Activated naive CD4-positive, alpha-beta T cell treated with anti-CD3 and anti-CD28 coated beads, Interleukin-2, amount 50 U/mL, for 16 hours (primary cell): ENCODE data around the gene VTI1A.

ENCODE experiments used
- DNase-seq: peaks from one replicate; pipeline ENCODE4 v3.0.0-alpha.2; 2020

VTI1A gene

GRCh38 chr10:112767156-112767555 lies 320.1 kb downstream of the VTI1A start:
- no peak for DNase-seq

DNA sequence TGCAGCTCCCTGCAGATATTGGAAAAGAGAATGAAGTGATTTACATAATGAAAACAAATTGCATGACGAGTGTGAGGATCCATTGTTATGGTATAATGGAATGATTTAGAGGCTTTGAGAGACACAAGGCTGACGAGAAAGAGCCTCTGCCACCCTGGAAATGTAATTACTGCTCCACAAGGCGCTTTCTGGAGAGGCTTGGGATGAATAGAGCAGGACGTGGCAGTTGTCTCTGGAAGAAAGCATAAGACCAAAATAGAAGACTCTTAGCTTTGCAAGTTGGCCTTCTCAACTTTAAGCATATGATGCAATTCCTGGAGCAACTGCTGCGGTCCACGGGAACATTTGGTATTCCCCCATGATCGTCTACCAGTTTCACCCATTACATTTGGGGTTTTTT lies 321.1 kb downstream of the VTI1A start:
- no peak for DNase-seq

GRCh38 chr10:112769081-112769480 lies 322.1 kb downstream of the VTI1A start:
- no peak for DNase-seq

GRCh38 chr10:112769611-112770370 lies 322.8 kb downstream of the VTI1A start:
- DNase-seq, result no peak

GRCh38 chr10:112771733-112772132 lies 324.7 kb downstream of the VTI1A start:
- no peak for DNase-seq

DNA sequence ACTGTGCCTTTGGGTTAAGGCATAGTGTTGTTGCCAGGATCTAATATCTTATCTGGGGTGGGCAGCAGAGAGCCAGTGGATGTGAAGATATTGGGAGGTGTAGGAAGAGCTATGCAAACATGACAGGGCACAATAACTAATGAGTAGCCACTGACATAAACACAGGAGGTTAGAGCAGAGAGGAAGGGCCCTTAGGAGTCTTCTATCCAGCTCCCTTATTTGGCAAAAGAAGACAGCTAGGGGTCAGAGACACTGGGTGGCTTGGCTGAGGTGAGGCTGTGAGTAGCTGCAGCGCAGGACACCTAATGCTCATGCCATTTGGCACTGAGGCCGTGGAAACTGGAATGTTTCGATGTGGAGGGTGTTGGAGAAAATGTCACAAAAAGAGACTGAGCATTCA lies 326.8 kb downstream of the VTI1A start:
- DNase-seq, result no peak

- no peak for DNase-seq
These were observed 327.2 kb downstream of the VTI1A start for GRCh38 chr10:112774210-112774609.

GRCh38 chr10:112774798-112775197 lies 327.8 kb downstream of the VTI1A start:
- no peak for DNase-seq

GRCh38 chr10:112775381-112775780 lies 328.4 kb downstream of the VTI1A start:
- no peak for DNase-seq

- no peak for DNase-seq
These were observed 329.1 kb downstream of the VTI1A start for GRCh38 chr10:112775892-112776674.

GRCh38 chr10:112778579-112778978 lies 331.6 kb downstream of the VTI1A start:
- DNase-seq, result no peak

DNA sequence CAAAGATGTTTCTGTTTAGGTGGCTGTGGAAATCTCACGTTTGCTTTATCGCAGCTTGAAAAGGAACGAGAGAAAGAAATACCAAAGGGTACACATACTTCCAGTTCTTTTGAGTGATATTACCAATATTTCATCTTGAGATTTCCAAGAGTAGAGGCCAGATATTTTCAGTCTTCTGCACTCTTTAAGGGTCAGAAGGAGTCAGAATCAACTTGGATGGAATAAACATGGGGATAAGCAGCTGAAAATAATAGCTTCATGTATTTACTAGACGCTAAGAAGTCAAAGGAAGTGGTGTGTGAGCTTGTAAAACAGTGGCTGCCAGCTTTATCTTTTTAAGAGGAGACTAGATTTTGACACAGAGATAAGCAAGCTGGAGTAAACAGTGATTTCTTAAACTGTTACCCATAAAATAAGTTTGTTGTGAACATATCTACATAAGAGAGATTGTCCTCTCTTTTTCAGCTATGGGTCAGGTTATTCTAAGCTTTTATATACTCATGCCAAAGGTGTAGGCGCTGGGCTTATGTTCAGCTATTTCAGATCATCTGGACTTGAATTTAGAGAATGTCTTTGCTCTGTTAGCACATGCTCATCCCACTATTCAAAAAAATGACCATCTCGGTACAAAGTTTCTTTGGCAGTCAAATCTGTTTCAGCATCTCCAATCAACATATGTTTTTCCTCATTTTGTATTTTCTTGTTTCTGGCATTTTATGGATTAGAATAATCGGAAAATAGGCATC lies 332.2 kb downstream of the VTI1A start:
- no peak for DNase-seq

DNA sequence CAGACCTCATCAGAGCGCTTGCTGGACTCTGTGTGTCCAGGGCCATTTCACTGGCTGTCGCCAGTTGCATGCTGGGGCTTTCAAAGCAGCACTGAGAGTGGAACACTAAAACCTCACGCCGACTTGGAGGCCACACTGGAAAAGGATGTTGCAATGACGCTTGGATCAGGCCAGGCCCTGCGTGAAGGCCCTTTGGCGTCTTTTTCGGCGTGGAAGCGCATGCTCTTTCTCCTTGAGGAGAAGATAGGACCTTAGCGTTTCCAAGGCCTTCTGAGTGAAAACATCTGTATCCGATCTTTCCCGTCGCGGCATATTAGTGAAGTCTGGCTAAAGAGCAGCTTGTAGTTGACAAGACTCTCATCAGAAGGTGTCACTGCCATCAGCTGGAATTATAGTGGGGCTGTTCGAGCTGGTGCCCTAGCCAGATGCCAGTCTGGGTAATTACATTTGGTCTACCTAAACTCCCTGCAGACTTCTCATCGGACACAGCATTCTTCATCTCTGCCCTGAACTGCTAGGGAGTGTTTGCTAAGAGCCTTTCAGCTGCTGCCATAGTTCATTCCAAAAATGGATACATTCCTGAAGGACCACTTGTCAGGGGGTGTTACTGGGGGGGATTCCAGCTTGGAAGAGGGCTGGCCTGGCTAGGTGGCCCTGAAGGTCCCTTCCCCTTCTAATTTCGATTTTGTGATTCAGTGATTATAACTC lies 335.3 kb downstream of the VTI1A start:
- DNase-seq, result no peak

DNA sequence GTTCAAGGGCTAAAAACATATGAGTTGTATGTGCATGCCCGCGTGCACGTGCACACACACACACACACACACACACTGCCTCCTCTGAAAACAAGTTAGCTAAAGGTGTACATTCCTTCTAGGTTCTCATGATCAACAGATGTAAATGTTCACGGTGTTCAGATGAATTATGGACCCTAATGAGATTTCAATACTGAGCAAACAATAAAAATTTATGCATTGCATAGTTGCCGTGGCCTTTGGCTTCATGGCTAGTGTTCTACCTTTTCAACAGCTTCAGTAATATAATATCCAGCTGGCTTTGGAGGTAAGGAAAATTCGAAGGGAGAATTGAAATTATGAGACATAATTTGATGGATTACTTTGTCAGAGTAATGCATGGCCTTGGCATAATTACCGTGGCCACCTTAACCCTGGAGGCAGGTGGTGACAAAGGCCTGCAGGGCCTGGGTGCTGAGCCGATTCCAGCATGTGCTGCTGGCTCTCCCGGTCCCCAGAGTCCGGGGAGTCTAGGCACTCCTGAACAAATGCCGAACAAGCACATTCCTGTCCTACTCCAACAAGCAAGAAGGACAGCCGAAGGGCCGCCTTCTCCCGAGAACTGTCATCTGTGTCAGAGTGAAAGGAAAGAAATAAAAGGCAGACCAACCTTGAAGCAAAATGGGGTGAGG lies 336.5 kb downstream of the VTI1A start:
- no peak for DNase-seq

DNA sequence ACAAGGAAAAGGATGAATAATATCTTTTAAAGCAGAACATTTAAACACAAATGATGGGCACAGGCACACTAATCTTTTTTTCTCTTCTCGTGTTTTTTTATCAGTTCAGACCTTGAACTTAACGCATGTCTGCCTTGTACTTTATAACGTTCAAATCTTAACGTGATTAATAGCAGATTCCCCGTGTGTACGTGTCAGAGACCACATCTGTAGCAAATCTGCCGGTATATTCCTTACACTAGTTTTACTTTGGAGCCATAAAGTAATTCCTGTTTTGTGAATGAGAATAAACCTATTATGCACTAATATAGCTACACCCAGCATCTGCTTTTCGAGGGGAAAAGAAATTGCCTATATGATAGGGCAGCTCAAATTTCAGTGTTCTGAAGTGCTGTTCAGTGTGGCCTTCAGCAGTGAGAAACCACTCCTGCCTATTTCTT lies 337.0 kb downstream of the VTI1A start:
- DNase-seq, result no peak

DNA sequence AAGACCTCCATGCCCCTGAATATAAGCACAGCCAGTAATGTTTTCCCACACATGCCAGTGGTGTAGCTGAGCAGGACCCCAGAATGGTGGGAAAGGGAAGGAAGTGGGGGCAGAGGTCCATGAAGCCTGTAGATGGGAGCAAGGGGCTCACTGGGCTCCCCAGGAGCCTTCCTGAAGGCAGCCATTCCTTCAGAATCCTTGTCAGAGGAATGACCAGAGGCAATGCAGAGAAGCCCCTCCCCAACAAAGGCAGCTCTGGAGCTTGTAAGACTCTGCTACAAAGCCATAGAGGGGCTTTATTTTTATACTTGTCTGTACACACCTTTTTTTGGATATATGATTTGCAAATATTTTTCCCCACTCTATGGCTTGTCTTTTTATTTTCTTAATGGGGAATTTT lies 338.1 kb downstream of the VTI1A start:
- no peak for DNase-seq

GRCh38 chr10:112789248-112789647 lies 342.2 kb downstream of the VTI1A start:
- no peak for DNase-seq

- no peak for DNase-seq
These were observed 343.0 kb downstream of the VTI1A start for GRCh38 chr10:112790030-112790429.

DNA sequence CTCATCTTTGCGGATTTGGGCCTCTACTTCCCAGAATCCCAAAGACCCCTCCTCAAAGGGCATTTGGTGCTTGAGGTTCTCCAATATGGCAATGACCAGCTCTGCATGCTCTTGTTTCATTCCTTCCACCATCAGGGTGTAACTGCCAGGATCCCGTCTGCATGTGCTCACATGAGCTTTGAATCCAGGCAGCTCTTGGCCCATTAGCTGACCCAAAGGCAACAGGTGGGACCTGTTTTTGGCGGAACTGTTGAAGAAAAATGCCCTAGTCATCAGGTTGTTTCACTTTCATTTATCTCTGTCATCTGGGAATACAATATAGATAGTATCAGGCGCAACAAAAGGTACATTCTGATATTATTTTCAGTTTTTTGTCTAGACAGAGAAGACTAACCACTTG lies 343.9 kb downstream of the VTI1A start:
- DNase-seq, result no peak

DNA sequence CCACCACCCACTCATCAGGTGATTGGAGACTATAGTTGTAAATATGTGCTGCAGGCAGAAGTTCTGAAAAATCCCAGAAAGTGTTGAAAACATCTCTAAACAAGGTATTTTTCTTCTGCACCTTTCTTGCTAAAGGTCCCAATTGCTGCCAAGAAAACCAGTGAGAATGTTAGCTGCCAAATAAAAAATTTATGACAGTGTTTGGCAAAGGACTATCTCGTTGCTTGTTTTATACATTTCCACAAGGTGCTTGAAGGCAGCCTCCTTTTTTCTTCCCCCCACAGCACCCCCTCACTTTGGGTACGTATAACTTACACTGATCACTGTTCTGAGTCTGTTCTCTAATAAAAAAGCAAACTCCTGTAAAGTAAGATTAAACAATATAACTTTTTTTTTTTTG lies 344.4 kb downstream of the VTI1A start:
- no peak for DNase-seq

DNA sequence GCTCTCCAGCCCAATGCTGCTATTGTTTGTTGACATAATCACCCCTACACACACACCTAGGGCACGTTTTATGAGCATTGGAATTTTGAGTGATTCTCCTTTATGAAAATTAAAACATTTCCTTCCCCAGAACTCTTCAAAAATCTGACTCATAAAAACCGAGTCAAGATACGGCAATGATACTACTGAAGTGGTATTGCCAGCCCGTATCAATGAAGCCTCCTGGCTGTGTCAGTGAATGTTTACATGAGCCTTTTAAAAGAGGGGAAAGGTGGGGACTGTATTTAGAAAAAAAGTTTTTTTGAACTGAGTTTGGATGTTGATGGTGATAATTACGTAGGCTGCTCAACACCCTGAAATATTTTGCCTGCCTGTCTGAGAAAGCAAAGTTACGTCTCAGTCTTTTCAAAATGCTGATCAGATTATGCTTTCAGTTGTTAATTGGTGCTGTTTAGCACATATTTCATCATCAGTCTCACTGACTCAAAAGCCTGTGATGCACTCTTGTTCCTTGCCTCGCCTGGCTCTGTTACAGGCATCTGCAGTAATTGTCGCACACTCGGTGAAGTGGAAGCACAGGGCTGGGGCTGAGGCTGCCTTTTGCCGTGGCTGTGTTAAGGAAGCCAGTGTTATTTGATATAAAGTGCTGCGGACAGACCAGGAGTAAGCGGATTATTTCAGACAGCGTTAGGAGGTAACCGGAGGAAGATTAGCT lies 345.6 kb downstream of the VTI1A start:
- no peak for DNase-seq
